Smooth muscle cell of bladder (primary cell): Measurements from ENCODE around the gene TMEM203. TPM values are rescaled to one million over a fixed set of nuclear protein-coding genes. Genes with fewer than 3 reads are reported as not detected.

Experiments
- total RNA-seq: library from RNA; depleted of rRNA; stranded (reverse); fragments of >200 nt; gene quantifications from 2 replicates; pipeline ENCODE4 v1.2.3, GENCODE V29; 2014

TMEM203 gene
- 25.6 and 37.7 TPM in 2 replicates for total RNA-seq

DNA sequence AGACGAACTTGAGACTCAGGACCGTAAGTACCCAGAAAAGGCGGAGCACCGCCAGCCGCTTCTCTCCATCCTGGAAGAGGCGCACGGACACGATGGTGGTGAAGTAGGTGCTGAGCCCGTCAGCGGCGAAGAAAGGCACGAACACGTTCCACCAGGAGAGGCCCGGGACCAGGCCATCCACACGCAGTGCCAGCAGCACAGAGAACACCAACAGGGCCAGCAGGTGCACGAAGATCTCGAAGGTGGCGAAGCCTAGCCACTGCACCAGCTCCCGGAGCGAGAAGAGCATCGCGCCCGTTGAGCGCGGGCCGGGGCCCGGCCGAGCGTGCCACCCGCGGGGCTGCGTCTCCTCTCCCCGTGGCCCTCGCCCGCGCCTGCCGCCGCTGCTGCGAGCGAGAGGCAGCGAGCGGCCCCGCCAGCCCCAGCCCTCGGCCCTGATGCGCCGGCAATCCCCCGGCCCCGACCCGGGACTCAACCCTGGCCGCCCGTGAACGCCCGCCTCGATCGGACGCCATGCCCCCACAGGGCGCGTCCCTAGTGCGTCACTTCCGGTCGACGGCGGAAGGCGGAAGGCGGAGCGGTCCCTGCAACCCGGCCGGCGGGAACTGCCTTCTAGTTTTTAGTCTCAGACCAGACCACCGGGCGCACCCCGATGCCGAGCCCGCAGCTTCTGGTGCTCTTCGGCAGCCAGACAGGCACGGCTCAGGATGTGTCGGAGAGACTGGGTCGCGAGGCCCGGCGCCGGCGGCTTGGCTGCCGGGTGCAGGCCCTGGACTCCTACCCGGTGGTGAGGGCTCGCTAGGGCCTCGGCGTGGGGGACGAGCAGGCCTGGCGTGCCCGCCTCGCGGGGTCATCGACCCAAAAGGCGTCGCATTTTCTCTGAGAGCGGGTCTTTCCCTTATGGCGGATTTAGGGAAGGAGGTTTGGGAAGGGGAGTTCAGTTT lies at the start of gene TMEM203, which contains the start of gene NDOR1:
TMEM203 (minus strand) TSS at position 523 of the 944 bp plus-strand sequence; CDS start at position 289, 234 bp downstream.
NDOR1 (plus strand) TSS at position 575 of the 944 bp plus-strand sequence; CDS start at position 653, 78 bp downstream.

GRCh38 chr9:137254624-137255447 lies 49.4 kb upstream of the TMEM203 start, which contains the start of gene NELFB:
Gene NELFB (plus strand): TSS chr9:137255327.

GRCh38 chr9:137251194-137251461 lies 45.7 kb upstream of the TMEM203 start, which contains the start of gene STPG3:
Gene STPG3 (plus strand): TSS chr9:137251286. CDS start chr9:137251287, 1 bp downstream.

DNA sequence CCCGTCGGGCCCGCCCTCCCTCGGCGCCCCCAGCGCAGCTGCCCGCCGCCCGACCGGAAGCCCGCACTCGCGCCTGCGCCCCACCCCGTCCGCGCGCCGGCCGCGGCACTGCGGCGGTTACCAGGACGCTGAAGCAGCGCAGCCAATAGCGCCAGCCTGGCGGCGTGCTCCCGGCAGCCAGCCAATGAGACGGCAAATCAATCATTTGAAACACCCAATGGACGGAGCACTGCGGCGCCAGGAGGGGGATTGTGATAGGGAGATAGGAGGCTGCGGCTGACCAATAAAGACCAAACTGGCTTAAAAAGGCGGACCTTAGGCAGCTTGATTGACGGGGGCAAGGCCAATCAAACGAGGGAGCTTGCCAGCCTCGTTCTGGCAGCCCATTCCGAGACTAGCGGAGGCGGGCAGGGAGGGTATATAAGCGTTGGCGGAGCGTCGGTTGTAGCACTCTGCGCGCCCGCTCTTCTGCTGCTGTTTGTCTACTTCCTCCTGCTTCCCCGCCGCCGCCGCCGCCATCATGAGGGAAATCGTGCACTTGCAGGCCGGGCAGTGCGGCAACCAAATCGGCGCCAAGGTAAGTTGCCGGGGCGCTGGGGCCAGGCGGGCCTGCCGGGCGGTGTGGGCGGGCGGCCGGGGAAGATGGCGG lies 35.5 kb upstream of the TMEM203 start, which contains the start of gene TUBB4B:
TUBB4B (plus strand) TSS at position 447 of the 649 bp plus-strand sequence; CDS start at position 521, 74 bp downstream.

GRCh38 chr9:137230705-137231371 lies 25.4 kb upstream of the TMEM203 start, which contains the start of gene SLC34A3:
Gene SLC34A3 (plus strand): TSS chr9:137230901. CDS start chr9:137231703, 802 bp downstream.

DNA sequence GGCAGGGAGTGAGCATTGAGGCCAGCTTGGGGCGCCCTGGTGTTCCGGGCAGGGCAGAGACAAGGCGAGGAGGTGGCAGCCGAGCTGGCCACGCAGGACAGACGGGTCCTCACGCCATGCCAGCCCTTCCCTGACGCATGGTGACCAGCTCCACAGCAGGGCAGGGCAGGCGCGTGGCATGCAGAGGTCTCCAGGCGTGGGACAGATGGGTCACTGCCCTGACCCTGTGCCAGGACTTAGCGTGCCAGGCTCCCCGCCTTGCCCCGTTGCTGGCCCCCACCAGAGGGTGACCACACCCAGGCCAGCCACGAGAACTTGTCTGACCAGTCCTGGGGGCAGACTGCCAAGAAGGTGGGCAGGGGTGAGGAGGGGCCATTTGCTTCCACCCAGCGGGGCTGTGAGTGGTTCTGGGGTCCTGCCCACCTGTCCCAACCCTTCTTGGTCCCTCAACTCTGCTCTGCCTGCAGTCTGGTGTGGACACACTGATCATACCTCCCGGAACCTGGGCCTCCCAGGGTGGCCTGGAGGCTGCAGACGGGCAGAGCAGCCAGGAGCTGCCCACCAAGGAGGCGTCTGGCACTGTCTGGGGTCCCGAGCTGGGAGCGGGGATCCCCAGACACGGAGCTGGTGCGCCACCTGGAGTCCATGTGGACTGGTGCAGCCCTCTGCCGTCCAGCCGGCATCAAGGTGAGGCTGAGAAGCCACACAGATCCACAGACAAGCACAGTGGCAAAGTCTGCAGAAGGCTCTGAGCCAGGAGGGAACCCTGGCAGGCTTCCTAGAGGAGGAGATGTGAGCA lies 21.8 kb upstream of the TMEM203 start, which contains the start of gene RNF224:
RNF224 (plus strand) TSS at position 449 of the 799 bp plus-strand sequence. CDS start 834 bp downstream, outside the sequence.

DNA sequence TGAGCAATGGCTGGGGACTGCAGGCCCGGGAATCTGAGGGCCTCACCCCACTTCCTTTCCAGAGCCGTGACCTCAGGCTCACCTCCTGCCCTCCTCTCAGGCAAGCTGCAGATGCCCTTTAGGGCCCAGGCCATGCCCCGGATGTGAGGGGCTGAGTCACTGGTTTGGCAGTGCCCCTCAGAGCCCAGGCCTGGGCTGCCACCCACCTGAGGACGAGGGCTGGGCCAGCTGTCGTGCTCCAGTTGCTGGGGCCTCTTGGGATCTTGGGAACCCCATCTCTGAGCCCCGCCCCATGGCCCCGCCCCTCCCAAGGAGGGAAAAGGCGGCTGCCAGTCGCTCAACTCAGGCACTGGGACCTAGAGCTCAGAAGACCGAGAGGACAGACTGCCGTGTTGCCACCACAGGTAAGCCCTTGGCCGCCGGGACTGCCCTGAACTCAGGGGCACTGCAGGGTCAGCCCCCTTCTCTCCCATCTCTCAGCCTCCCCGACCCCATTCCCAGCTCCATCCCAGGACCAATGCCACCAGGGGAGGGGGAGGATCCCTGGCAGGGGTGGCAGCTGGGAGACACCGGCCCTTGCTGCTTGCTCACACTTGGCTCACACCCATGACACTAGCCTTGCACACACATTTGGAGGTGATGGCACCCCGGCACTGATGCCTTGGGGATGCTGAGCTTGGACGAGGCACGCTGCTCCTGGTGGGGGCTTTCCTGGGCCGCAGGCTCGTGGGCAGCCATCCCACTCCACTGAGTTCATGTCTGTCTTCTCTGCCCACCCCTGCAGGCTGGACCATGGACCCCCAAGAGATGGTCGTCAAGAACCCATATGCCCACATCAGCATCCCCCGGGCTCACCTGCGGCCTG lies 19.6 kb upstream of the TMEM203 start, which contains the start of gene CYSRT1:
CYSRT1 (plus strand) TSS at position 345 of the 865 bp plus-strand sequence; CDS start at position 793, 448 bp downstream.

GRCh38 chr9:137222190-137223077 lies 17.0 kb upstream of the TMEM203 start, which contains the start of gene RNF208:
Gene RNF208 (minus strand): TSS chr9:137222240. CDS start chr9:137221212, 1,028 bp downstream.

GRCh38 chr9:137200311-137201204 lies 4.9 kb downstream of the TMEM203 start, which contains the start of gene TPRN:
Gene TPRN (minus strand): TSS chr9:137200741. CDS start chr9:137200711, 30 bp downstream.

GRCh38 chr9:137188490-137189296 lies 16.8 kb downstream of the TMEM203 start, which contains the start of the genes ANAPC2 and SSNA1:
Gene ANAPC2 (minus strand): TSS chr9:137188560. CDS start chr9:137188532, 28 bp downstream.
Gene SSNA1 (plus strand): TSS chr9:137188676. CDS start chr9:137188727, 51 bp downstream.

GRCh38 chr9:137169896-137170358 lies 35.5 kb downstream of the TMEM203 start, which contains the start of gene LRRC26:
Gene LRRC26 (minus strand): TSS chr9:137170051. CDS start chr9:137169943, 108 bp downstream.

Other genes starting within 250 kb of the TMEM203 start
- 2.3 and 14.1 TPM in 2 replicates for gene PTGDS, start 228.1 kb downstream of the TMEM203 start, total RNA-seq
- gene LCNL1, start 222.7 kb downstream of the TMEM203 start, total RNA-seq, result 0.57 and 3.4 TPM in 2 replicates
- 6.6 and 7.5 TPM in 2 replicates for gene PAXX, start 213.2 kb downstream of the TMEM203 start, total RNA-seq
- gene CLIC3, start 209.1 kb downstream of the TMEM203 start, total RNA-seq, result 5.0 and 7.8 TPM in 2 replicates
- gene ABCA2, start 177.4 kb downstream of the TMEM203 start, total RNA-seq, result 11.9 and 20.0 TPM in 2 replicates
- not detected in 2 replicates for gene FUT7, start 173.6 kb downstream of the TMEM203 start, total RNA-seq
- gene NPDC1, start 159.5 kb downstream of the TMEM203 start, total RNA-seq, result 12.1 and 18.4 TPM in 2 replicates
- gene ENTPD2, start 151.6 kb downstream of the TMEM203 start, total RNA-seq, result not detected in 2 replicates
- 0.43 and 0.55 TPM in 2 replicates for gene SAPCD2, start 135.1 kb downstream of the TMEM203 start, total RNA-seq
- gene UAP1L1, start 128.1 kb downstream of the TMEM203 start, total RNA-seq, result 7.7 and 14.3 TPM in 2 replicates
- gene MAN1B1, start 118.7 kb downstream of the TMEM203 start, total RNA-seq, result 73.2 and 87.0 TPM in 2 replicates
- gene DPP7, start 90.9 kb downstream of the TMEM203 start, total RNA-seq, result 68.8 and 81.6 TPM in 2 replicates
- under 0.01 TPM in 1 of 2 replicates, not detected in the other for gene GRIN1, start 66.5 kb downstream of the TMEM203 start, total RNA-seq
- gene LRRC26, start 35.6 kb downstream of the TMEM203 start, total RNA-seq, result not detected in 2 replicates
- not detected in 2 replicates for gene TMEM210, start 33.6 kb downstream of the TMEM203 start, total RNA-seq
- 15.2 and 23.7 TPM in 2 replicates for gene ANAPC2, start 17.1 kb downstream of the TMEM203 start, total RNA-seq
- 60.9 and 66.0 TPM in 2 replicates for gene SSNA1, start 17.0 kb downstream of the TMEM203 start, total RNA-seq
- 4.1 and 4.8 TPM in 2 replicates for gene TPRN, start 4.9 kb downstream of the TMEM203 start, total RNA-seq
- 2.3 and 2.9 TPM in 2 replicates for gene NDOR1, start 52 bp upstream of the TMEM203 start, total RNA-seq
- under 0.01 and 0.18 TPM in 2 replicates for gene RNF208, start 16.6 kb upstream of the TMEM203 start, total RNA-seq
- 0.18 and 0.57 TPM in 2 replicates for gene CYSRT1, start 19.5 kb upstream of the TMEM203 start, total RNA-seq
- not detected in 2 replicates for gene RNF224, start 21.9 kb upstream of the TMEM203 start, total RNA-seq
- not detected in 2 replicates for gene SLC34A3, start 25.3 kb upstream of the TMEM203 start, total RNA-seq
- gene TUBB4B, start 35.6 kb upstream of the TMEM203 start, total RNA-seq, result 101 and 110 TPM in 2 replicates
- gene STPG3, start 45.6 kb upstream of the TMEM203 start, total RNA-seq, result not detected in 2 replicates
- 30.2 and 47.7 TPM in 2 replicates for gene NELFB, start 49.7 kb upstream of the TMEM203 start, total RNA-seq
- 11.0 and 13.5 TPM in 2 replicates for gene TOR4A, start 72.1 kb upstream of the TMEM203 start, total RNA-seq
- 0.09 and 0.14 TPM in 2 replicates for gene NRARP, start 96.6 kb upstream of the TMEM203 start, total RNA-seq
- gene EXD3, start 217.5 kb upstream of the TMEM203 start, total RNA-seq, result 8.4 and 13.2 TPM in 2 replicates
- gene NOXA1, start 217.7 kb upstream of the TMEM203 start, total RNA-seq, result 0.46 and 0.57 TPM in 2 replicates
- gene ENTPD8, start 235.7 kb upstream of the TMEM203 start, total RNA-seq, result not detected in 2 replicates